H9 (cell line): ENCODE measurements around the gene QDPR. TPM values are rescaled to one million over a fixed set of nuclear protein-coding genes. Genes with fewer than 3 reads are reported as not detected.

Experiments used
- DNase-seq: peaks from one replicate; pipeline ENCODE4 v3.0.0-alpha.2; 2017
- H2AFZ ChIP-seq: one replicate; pipeline ENCODE4 v1.6.1; 2013; ENCODE audit warnings: mild to moderate bottlenecking, low read length, control low read depth, moderate library complexity
- H2AK5ac ChIP-seq: 2 replicates; pipeline ENCODE4 v1.6.1; 2013; ENCODE audit warnings: low read length, control low read depth, mixed read lengths; ENCODE audit not compliant: insufficient read length
- H2BK120ac ChIP-seq: one replicate; pipeline ENCODE4 v1.6.1; 2013; ENCODE audit warnings: low read depth, mild to moderate bottlenecking, low read length, control low read depth, inconsistent platforms; ENCODE audit not compliant: poor library complexity, severe bottlenecking
- H2BK12ac ChIP-seq: 2 replicates; pipeline ENCODE4 v1.6.1; 2013; ENCODE audit warnings: low read length, control low read depth, mixed read lengths, low read depth; ENCODE audit not compliant: insufficient read length
- H2BK15ac ChIP-seq: 2 replicates; pipeline ENCODE4 v1.6.1; 2013; ENCODE audit warnings: low read depth, low read length, control low read depth
- H2BK20ac ChIP-seq: one replicate; pipeline ENCODE4 v1.6.1; 2013; ENCODE audit warnings: low read depth, mild to moderate bottlenecking, low read length, control low read depth, inconsistent platforms; ENCODE audit not compliant: poor library complexity, severe bottlenecking
- H2BK5ac ChIP-seq: 2 replicates; pipeline ENCODE4 v1.6.1; 2013; ENCODE audit warnings: low read length, control low read depth, mixed read lengths; ENCODE audit not compliant: insufficient read length
- H3K14ac ChIP-seq: 2 replicates; pipeline ENCODE4 v1.6.1; 2013; ENCODE audit warnings: low read length, control low read depth; ENCODE audit not compliant: insufficient read depth
- H3K18ac ChIP-seq: 2 replicates; pipeline ENCODE4 v1.6.1; 2013; ENCODE audit warnings: low read depth, mild to moderate bottlenecking, mixed read lengths, low read length, control low read depth; ENCODE audit not compliant: insufficient read length
- H3K23ac ChIP-seq: 2 replicates; pipeline ENCODE4 v1.6.1; 2013; ENCODE audit warnings: low read length, control low read depth, mixed read lengths, low read depth; ENCODE audit not compliant: insufficient read length
- H3K23me2 ChIP-seq: 2 replicates; pipeline ENCODE4 v1.6.1; 2013; ENCODE audit warnings: low read depth, mild to moderate bottlenecking, mixed read lengths, low read length, control low read depth; ENCODE audit not compliant: insufficient read length, poor library complexity, severe bottlenecking
- H3K27ac ChIP-seq: 2 replicates; pipeline ENCODE4 v1.5.1; 2013; ENCODE audit warnings: low read length, control low read depth, mixed read lengths, low read depth; ENCODE audit not compliant: insufficient read length
- H3K27me3 ChIP-seq: 2 replicates; pipeline ENCODE4 v1.6.1; 2013; ENCODE audit warnings: low read length, control low read depth, inconsistent platforms; ENCODE audit not compliant: insufficient read depth
- H3K4ac ChIP-seq: 2 replicates; pipeline ENCODE4 v1.6.1; 2013; ENCODE audit warnings: low read depth, mild to moderate bottlenecking, control low read depth, inconsistent platforms, low read length, moderate library complexity
- H3K4me1 ChIP-seq: 2 replicates; pipeline ENCODE4 v1.6.1; 2013; ENCODE audit warnings: low read length, control low read depth, inconsistent platforms; ENCODE audit not compliant: insufficient read depth
- H3K4me2 ChIP-seq: 2 replicates; pipeline ENCODE4 v1.6.1; 2013; ENCODE audit warnings: low read length, control low read depth, mixed read lengths; ENCODE audit not compliant: insufficient read length, insufficient read depth
- H3K56ac ChIP-seq: 2 replicates; pipeline ENCODE4 v1.6.1; 2013; ENCODE audit warnings: low read depth, mild to moderate bottlenecking, mixed read lengths, low read length, control low read depth; ENCODE audit not compliant: insufficient read length
- H3K79me1 ChIP-seq: 2 replicates; pipeline ENCODE4 v1.6.1; 2013; ENCODE audit warnings: low read depth, mild to moderate bottlenecking, moderate library complexity, low read length, control low read depth, inconsistent platforms; ENCODE audit not compliant: insufficient read depth, poor library complexity, severe bottlenecking
- H3K79me2 ChIP-seq: 2 replicates; pipeline ENCODE4 v1.6.1; 2013; ENCODE audit warnings: low read length, control low read depth, inconsistent platforms; ENCODE audit not compliant: insufficient read depth
- H3K9ac ChIP-seq: 2 replicates; pipeline ENCODE4 v1.6.1; 2013; ENCODE audit warnings: low read length, control low read depth, mixed read lengths; ENCODE audit not compliant: insufficient read length; ENCODE audit errors: extremely low read depth
- H3K9me3 ChIP-seq: one replicate; pipeline ENCODE4 v1.6.1; 2013; ENCODE audit warnings: low read depth, low read length, inconsistent platforms; ENCODE audit not compliant: control insufficient read depth
- H3T11ph ChIP-seq: one replicate; pipeline ENCODE4 v1.6.1; 2013; ENCODE audit warnings: mild to moderate bottlenecking, low read length, control low read depth, inconsistent platforms
- H4K20me1 ChIP-seq: one replicate; pipeline ENCODE4 v1.6.1; 2013; ENCODE audit not compliant: control insufficient read depth, insufficient read length, insufficient read depth
- H4K5ac ChIP-seq: 2 replicates; pipeline ENCODE4 v1.6.1; 2013; ENCODE audit warnings: low read depth, mild to moderate bottlenecking, mixed read lengths, low read length, control low read depth; ENCODE audit not compliant: insufficient read length
- H4K8ac ChIP-seq: replicated peaks from 2 replicates; pipeline ENCODE4 v1.6.1; 2013; ENCODE audit warnings: low read length, control low read depth, mixed read lengths, low read depth; ENCODE audit not compliant: insufficient read length
- H4K91ac ChIP-seq: 2 replicates; pipeline ENCODE4 v1.6.1; 2013; ENCODE audit warnings: low read depth, mild to moderate bottlenecking, moderate library complexity, mixed read lengths, low read length, control low read depth; ENCODE audit not compliant: insufficient read length
- H3K27ac Mint-ChIP-seq, 3 experiments: 2 replicates in 2 of 3; 3 replicates in 1 of 3; pipeline ENCODE4 v1.8.0; 2020 to 2021; ENCODE audit warnings: mixed read lengths in 3 of 3, mild to moderate bottlenecking in 1 of 3, moderate library complexity in 1 of 3
- H3K27me3 Mint-ChIP-seq: 2 replicates; pipeline ENCODE4 v1.8.0; 2021; ENCODE audit warnings: low read depth, mild to moderate bottlenecking, moderate library complexity, mixed read lengths
- H3K36me3 Mint-ChIP-seq, 3 experiments: 2 replicates in 2 of 3; 3 replicates in 1 of 3; pipeline ENCODE4 v1.8.0; 2020 to 2021; ENCODE audit warnings: low read depth in 3 of 3, mixed read lengths in 3 of 3; ENCODE audit not compliant: insufficient read depth in 1 of 3
- H3K4me1 Mint-ChIP-seq, 2 experiments: 2 replicates each; pipeline ENCODE4 v1.8.0; 2020; ENCODE audit warnings: mixed read lengths in 2 of 2
- H3K4me3 Mint-ChIP-seq, 2 experiments: 2 replicates in 1 of 2; 3 replicates in 1 of 2; pipeline ENCODE4 v1.8.0; 2020 to 2021; ENCODE audit warnings: mild to moderate bottlenecking in 2 of 2, mixed read lengths in 2 of 2, moderate library complexity in 1 of 2
- H3K9me3 Mint-ChIP-seq, 2 experiments: 2 replicates in 1 of 2; 3 replicates in 1 of 2; pipeline ENCODE4 v1.8.0; 2020; ENCODE audit warnings: mild to moderate bottlenecking in 2 of 2, mixed read lengths in 2 of 2, moderate library complexity in 1 of 2
- CTCF ChIP-seq: fragments of 200-600 bp; sonication (generic); conservative IDR thresholded peaks from 3 replicates; pipeline ENCODE4 v1.8.0; 2021; ENCODE audit warnings: antibody characterized with exemption, mild to moderate bottlenecking
- WGBS: extraction: QIAGEN DNeasy Blood & Tissue Kit; methylation state at CpG from one replicate; pipeline ENCODE4 v1.1.7; 2013; ENCODE audit warnings: missing lambda C conversion rate, low lambda C conversion rate, mixed read lengths; ENCODE audit not compliant: insufficient read length; ENCODE audit errors: extremely low coverage; 5-methylcytosine and 5-hydroxymethylcytosine counted together
- total RNA-seq: library from RNA; stranded (reverse); gene quantifications from 2 replicates; pipeline ENCODE4 v1.2.1, GENCODE V29; 2021

QDPR gene
- total RNA-seq, 1 experiment from 2014 or later, result 23.5 TPM

DNA sequence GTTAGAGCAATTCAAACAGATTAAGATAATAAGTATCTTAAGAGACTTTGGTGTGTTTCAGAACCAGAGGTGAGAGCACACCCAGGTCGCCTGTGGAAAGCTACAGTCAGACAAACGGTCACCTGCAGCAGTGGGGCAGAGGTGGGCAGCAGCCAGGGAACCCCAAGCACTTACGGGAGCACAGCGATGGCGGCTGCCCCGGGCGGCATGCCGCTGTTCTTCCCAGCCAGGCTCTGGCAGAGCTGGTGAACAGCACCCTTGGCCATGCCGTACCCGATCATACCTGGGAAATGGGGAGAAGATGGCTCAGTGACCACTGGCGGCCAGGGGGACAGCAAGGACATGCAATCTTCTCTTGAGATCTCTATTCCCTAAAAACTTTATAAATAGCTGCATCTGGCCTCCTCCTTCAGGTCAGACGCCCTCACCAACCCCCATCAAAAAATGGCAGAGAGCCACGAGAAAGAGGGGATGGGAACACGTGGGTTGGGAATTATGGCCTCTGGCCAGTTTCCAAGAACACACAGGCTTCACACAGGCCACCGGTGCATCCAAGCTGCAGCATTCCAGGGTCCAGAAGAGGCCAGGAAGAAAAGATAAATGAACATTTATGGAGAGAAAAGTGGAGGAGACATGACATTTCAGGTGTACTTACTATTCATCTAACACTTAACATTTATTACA is 19.7 kb downstream of the QDPR start:
- Mint-ChIP-seq H3K27me3 (no peaks in the 10 kb centered on the region), H3K4me3 (no peak overlapping the region), H3K4me1 (peaks cover 11 to 16% of the 10 kb centered on the region in 2 experiments), H3K36me3 (peaks cover 8 to 28% (median 18%) of the 10 kb centered on the region in 3 experiments; a peak in 6 of 7 replicates), H3K9me3 (no peaks in the 10 kb centered on the region), H3K27ac (peak overlapping the region in 1 of 3 experiments; percentile 39; a peak in 1 of 7 replicates)
- no peaks in the 10 kb centered on the region for H3K79me2 ChIP-seq
- H3K9ac ChIP-seq, result no peak overlapping the region
- no peaks in the 10 kb centered on the region for H3K27me3 ChIP-seq
- no peak overlapping the region for H3K23ac ChIP-seq
- H2BK20ac ChIP-seq, result no peak overlapping the region
- H2BK15ac ChIP-seq, result no peak overlapping the region
- no peak overlapping the region for H3K4me2 ChIP-seq
- H3K23me2 ChIP-seq, result peaks cover 3% of the 10 kb centered on the region
- no CpG with 5 or more reads among the region's 15 CpGs for WGBS
- no peak overlapping the region for H2BK5ac ChIP-seq
- H3K27ac ChIP-seq, result no peak overlapping the region
- no peak overlapping the region for H4K91ac ChIP-seq
- no peak overlapping the region for H3K4ac ChIP-seq
- no peak overlapping the region for H3K18ac ChIP-seq
- no peak overlapping the region for H3K56ac ChIP-seq
- no peak overlapping the region for H3T11ph ChIP-seq
- H2AK5ac ChIP-seq, result no peak overlapping the region
- no peak for DNase-seq
- no peak overlapping the region for H4K5ac ChIP-seq
- H2BK12ac ChIP-seq, result no peak overlapping the region
- TF ChIP-seq CTCF, result no peak
- H4K8ac ChIP-seq, result no peak overlapping the region
- no peaks in the 10 kb centered on the region for H3K79me1 ChIP-seq
- no peak overlapping the region for H2AFZ ChIP-seq
- no peaks in the 10 kb centered on the region for H3K9me3 ChIP-seq
- no peaks in the 10 kb centered on the region for H3K4me1 ChIP-seq
- no peak overlapping the region for H3K14ac ChIP-seq
- peaks cover 3% of the 10 kb centered on the region for H4K20me1 ChIP-seq
- H2BK120ac ChIP-seq, result no peak overlapping the region
